ENCODE measurements around the gene OR7G2. TPM values are rescaled to one million over a fixed set of nuclear protein-coding genes. Genes with fewer than 3 reads are reported as not detected.
"Not testable (repeated sequence)": the region's sequence is repeated elsewhere in the genome, so short reads cannot be mapped to it uniquely, and the experiment has no call there.

OR7G2 gene
- total and polyA plus RNA-seq, 9 of the 15 experiments (the other 6 are each of a cell fraction or from before 2014, with no cell fraction given) = 0.20 TPM; not detected in 8

DNA sequence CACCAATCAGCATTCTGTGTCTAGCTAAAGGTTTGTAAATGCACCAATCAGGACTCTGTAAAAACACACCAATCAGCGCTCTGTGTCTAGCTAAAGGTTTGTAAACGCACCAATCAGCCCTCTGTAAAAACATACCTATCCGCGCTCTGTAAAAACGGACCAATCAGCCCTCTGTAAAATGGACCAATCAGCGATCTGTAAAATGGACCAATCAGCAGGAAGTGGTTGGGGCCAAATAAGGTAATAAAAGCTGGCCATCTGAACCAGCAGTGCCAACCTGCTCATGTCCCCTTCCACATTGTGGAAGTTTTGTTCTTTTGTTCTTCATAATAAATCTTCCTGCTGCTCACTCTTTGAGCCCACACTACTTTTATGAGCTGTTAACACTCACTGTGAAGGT lies 53.6 kb downstream of the OR7G2 start:
- intact Hi-C loops (cut with micrococcal nuclease); DNase-seq (ENCODE audit: extremely low read depth in 1 of 4, low spot score in 3 of 4); H3K4me1 ChIP-seq (replicated peaks in 1 of 2; ENCODE audit: control insufficient read depth in 2 of 2, insufficient read depth in 2 of 2, low read length in 2 of 2); CTCF ChIA-PET (ENCODE audit: low intra/inter-chr PET ratio); H2AFZ ChIP-seq (ENCODE audit: low read depth, low read length); ATAC-seq; in situ Hi-C loops (cut with MboI); H3K36me3 ChIP-seq (ENCODE audit: control insufficient read depth, insufficient read depth, low read length); BruUV-seq (replicated peaks); FAIRE-seq; H3K4me3 ChIP-seq; H3K4me2 ChIP-seq (ENCODE audit: insufficient read depth, low read length); H3K9me1 ChIP-seq (ENCODE audit: control insufficient read depth, insufficient read depth, low read length); H3K79me2 ChIP-seq (ENCODE audit: control insufficient read depth, insufficient read depth, low read length); H3K27me3 ChIP-seq (ENCODE audit: control insufficient read depth in 2 of 2, insufficient read depth in 2 of 2, low read length in 2 of 2); H3K9me3 ChIP-seq (replicated peaks; ENCODE audit: control insufficient read depth, insufficient read depth, low read depth, low read length); H3K9ac ChIP-seq (ENCODE audit: insufficient read depth in 1 of 2, low read depth in 2 of 2, low read length in 2 of 2); H4K20me1 ChIP-seq (replicated peaks; ENCODE audit: control insufficient read depth, insufficient read depth, low read length); H3K27ac ChIP-seq (ENCODE audit: extremely low read depth, low read depth, low read length): not testable (repeated sequence)
- 44% methylated on average over 6 of the region's 6 CpGs for WGBS (ENCODE audit: insufficient coverage, low coverage, missing lambda C conversion rate)
- TF ChIP-seq NFYB (IDR thresholded peaks at IDR 0.05; ENCODE audit: extremely low read depth, insufficient read length) (peak; percentile 78), ASH1L (IDR thresholded peaks at IDR 0.05; ENCODE audit: borderline replicate concordance, low read depth, partially characterized antibody) (peak; percentile 20), SRF (CRISPR knock-in tag; IDR thresholded peaks at IDR 0.05) (peak in 1 of 2 experiments; percentile 32; a peak in 1 of 4 replicates)
- POLR2A ChIA-PET = interaction anchor here (0.7 kb wide), 1 partner anchor 9 kb away, joined by 3 read pairs; no protein-coding TSS in a partner anchor

- Histone ChIP-seq H3K9me3 (replicated peaks; ENCODE audit: control insufficient read depth, insufficient read depth, low read depth, low read length) (no peaks in the 10 kb centered on the region), H3K27me3 (ENCODE audit: control insufficient read depth in 2 of 2, insufficient read depth in 2 of 2, low read length in 2 of 2) (peaks cover 0 to 6% of the 10 kb centered on the region in 2 experiments; a peak in 1 of 5 replicates), H3K9me1 (ENCODE audit: control insufficient read depth, insufficient read depth, low read length) (no peaks in the 10 kb centered on the region), H3K4me1 (replicated peaks in 1 of 2; ENCODE audit: control insufficient read depth in 2 of 2, insufficient read depth in 2 of 2, low read length in 2 of 2) (no peaks in the 10 kb centered on the region), H3K36me3 (ENCODE audit: control insufficient read depth, insufficient read depth, low read length) (no peaks in the 10 kb centered on the region), H3K4me3 (no peak overlapping the region), H2AFZ (ENCODE audit: low read depth, low read length) (no peak overlapping the region), H3K79me2 (ENCODE audit: control insufficient read depth, insufficient read depth, low read length) (no peaks in the 10 kb centered on the region), H3K4me2 (ENCODE audit: insufficient read depth, low read length) (no peak overlapping the region), H3K9ac (ENCODE audit: insufficient read depth in 1 of 2, low read depth in 2 of 2, low read length in 2 of 2) (no peak overlapping the region), H4K20me1 (replicated peaks; ENCODE audit: control insufficient read depth, insufficient read depth, low read length) (no peaks in the 10 kb centered on the region), H3K27ac (ENCODE audit: extremely low read depth, low read depth, low read length) (no peak overlapping the region)
- CTCF ChIA-PET (ENCODE audit: low intra/inter-chr PET ratio) = no interaction called here
- no peak for ATAC-seq
- 1% methylated on average over 4 of the region's 4 CpGs for WGBS (ENCODE audit: insufficient coverage, low coverage, missing lambda C conversion rate)
- no peak for DNase-seq (ENCODE audit: extremely low read depth in 1 of 4, low spot score in 3 of 4)
- no TSS peak for BruUV-seq (replicated peaks)
- no peak for FAIRE-seq
- intact Hi-C loops (cut with micrococcal nuclease) (no loop called here), in situ Hi-C loops (cut with MboI) (no loop called here)
- TF ChIP-seq NCOA6 (IDR thresholded peaks at IDR 0.05) (no peak), NEUROD1 (IDR thresholded peaks at IDR 0.05; ENCODE audit: borderline replicate concordance, low read depth, low read length, partially characterized antibody) (no peak), WHSC1 (IDR thresholded peaks at IDR 0.05; ENCODE audit: low read length) (no peak)
- TF ChIP-seq, protein P1, sequence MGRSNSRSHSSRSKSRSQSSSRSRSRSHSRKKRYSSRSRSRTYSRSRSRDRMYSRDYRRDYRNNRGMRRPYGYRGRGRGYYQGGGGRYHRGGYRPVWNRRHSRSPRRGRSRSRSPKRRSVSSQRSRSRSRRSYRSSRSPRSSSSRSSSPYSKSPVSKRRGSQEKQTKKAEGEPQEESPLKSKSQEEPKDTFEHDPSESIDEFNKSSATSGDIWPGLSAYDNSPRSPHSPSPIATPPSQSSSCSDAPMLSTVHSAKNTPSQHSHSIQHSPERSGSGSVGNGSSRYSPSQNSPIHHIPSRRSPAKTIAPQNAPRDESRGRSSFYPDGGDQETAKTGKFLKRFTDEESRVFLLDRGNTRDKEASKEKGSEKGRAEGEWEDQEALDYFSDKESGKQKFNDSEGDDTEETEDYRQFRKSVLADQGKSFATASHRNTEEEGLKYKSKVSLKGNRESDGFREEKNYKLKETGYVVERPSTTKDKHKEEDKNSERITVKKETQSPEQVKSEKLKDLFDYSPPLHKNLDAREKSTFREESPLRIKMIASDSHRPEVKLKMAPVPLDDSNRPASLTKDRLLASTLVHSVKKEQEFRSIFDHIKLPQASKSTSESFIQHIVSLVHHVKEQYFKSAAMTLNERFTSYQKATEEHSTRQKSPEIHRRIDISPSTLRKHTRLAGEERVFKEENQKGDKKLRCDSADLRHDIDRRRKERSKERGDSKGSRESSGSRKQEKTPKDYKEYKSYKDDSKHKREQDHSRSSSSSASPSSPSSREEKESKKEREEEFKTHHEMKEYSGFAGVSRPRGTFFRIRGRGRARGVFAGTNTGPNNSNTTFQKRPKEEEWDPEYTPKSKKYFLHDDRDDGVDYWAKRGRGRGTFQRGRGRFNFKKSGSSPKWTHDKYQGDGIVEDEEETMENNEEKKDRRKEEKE (IDR thresholded peaks at IDR 0.05; ENCODE audit: borderline replicate concordance in 1 of 2, control insufficient read depth in 1 of 2, low read depth in 2 of 2, low read length in 1 of 2) = no peak
- POLR2A ChIA-PET = interaction anchor here (0.6 to 1.0 kb wide), 4 partner anchors 10 to 35 kb away, joined by 3 read pairs; no protein-coding TSS in a partner anchor
Observed at GRCh38 chr19:9052894-9053293, 54.4 kb downstream of the OR7G2 start.

Measured in K562 (cell line).